Glomerular endothelial cell (primary cell): Measurements from ENCODE around the gene CMAS. TPM values are rescaled to one million over a fixed set of nuclear protein-coding genes. Genes with fewer than 3 reads are reported as not detected.
"Not testable (repeated sequence)": the region's sequence is repeated elsewhere in the genome, so short reads cannot be mapped to it uniquely, and the experiment has no call there.

Experiments used
- DNase-seq: peaks from one replicate; pipeline ENCODE4 v3.0.0-alpha.2; 2011; ENCODE audit warnings: low read depth, low spot score; ENCODE audit errors: extremely low read depth
- total RNA-seq: library from RNA; depleted of rRNA; stranded (reverse); fragments of >200 nt; gene quantifications from 2 replicates; pipeline ENCODE4 v1.2.3, GENCODE V29; 2015

CMAS gene
- total RNA-seq, result 32.7 and 46.5 TPM in 2 replicates

DNA sequence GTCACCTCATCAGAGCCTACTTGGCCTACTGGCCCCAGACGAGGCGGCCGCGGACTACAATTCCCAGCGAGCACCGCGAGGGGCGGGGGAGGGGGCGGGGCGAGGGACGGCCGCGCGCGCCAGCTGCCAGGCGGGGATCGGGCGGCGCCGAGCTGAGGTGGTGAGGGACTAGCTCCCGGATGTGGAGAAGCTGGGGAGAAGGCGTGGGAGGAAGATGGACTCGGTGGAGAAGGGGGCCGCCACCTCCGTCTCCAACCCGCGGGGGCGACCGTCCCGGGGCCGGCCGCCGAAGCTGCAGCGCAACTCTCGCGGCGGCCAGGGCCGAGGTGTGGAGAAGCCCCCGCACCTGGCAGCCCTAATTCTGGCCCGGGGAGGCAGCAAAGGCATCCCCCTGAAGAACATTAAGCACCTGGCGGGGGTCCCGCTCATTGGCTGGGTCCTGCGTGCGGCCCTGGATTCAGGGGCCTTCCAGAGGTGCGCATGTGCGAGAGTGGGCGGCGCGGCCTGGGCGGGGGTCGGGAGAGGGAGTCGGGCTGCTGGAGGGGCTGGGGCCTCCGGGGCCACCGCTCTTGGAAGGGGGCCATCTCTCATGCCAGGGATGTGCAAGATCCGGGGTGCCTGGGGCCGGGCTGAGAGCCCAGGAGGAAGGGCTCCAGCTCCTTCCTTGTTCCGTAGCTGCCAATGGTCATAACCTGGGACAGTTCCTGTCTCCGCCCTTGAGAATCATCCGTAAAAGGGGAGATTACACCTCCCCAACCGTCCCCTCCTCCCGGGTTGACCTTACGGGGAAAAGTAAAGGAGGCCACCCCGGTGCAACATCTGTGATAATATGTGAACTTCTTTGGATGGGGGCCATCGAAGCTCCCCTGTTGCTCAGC lies at the start of gene CMAS:
Gene CMAS (plus strand): TSS at position 129 of the 878 bp plus-strand sequence. CDS start 86 bp downstream, at position 215.
- no peak for DNase-seq

DNA sequence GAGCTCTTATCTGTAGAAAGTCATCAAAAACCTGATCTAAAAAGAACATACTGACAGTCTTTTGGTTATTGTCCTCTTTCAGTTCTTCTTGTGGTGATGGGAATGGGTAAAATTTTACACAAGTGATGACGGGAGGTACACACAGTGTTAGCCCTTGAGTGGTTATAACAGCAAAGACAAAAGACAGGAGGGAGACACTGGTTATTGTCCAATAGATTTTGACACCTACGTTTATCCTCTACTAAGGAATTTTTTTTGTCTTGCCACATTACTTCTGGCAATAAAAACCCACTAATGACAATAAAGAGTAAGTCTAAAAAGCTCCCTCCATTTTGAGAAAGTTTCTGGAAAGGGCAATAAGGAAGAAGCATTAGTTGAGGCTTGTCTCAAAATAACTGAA lies 47.7 kb upstream of the CMAS start:
- no peak for DNase-seq

DNA sequence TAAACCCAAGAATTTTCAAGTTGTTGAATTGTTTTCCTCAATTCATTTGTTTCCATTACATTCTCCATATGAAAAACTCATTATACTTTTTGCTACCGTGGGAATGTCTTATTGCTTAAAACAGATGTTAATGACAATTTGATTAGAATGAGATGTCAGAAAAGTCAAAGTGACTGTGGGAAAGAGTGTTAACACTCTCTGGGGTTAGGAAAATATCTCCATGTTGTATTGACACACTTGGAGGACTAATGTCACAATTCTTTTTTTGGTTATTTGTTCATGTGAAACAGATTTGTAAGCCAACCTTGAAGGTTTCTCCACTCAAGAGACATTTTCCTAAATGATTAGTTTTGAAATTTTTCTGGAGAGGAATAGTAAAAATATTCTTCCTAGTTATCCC lies 47.2 kb upstream of the CMAS start:
- no peak for DNase-seq

DNA sequence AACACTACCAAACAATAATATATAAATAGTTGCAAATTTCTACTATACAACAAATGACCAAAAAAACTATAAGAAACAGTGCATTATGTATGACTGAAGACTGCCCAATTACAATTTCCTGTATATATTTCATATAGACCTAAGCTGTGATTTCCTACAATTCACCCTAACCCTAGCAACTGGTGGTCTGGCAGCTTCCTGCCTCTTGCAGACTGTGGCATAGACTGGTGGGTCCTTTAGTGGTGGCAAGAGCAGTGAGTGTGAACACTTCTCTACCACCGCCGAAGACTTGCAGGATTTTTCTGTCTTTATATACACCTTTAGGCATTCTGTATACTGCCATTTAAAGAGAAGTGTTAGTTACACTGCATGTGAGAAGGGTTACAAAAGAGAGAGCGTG lies 43.6 kb upstream of the CMAS start:
- no peak for DNase-seq

DNA sequence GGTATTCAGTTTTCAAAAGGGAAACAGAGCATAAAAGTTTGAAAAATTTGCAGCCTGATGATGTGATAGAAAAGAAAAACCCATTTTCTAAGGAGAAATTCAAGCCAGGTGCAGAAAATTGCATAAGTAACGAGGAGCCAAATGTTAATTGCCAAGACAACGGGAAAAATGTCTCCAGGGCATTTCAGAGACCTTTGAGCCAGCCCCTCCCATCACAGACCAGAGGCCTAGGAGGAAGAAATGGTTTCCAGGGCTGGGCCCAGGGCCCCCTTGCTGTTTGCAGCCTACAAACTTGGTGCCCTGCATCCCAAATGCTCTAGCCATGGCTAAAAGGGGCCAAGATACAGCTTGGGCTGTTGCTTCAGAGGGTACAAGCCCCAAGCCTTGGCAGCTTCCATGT lies 38.2 kb upstream of the CMAS start:
- DNase-seq, result not testable (repeated sequence)

DNA sequence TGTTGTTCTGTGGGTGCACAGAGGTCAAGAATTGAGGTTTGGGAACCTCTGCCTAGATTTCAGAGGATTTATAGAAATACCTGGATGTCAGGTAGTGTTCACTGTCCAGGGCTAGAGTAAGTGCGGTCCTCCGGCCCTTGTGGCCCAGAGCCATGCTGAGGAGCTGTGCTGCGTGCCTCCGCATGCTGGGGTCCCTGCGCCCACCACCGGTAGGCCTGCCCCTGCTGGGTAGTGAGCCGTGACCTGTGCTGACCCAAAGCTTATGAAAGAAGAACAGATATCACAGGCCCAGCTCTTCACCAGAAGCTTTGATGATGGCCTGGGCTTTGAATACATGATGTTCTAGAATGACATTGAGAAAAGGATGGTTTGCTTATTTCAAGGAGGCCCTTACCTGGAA lies 37.8 kb upstream of the CMAS start:
- DNase-seq, result no peak

DNA sequence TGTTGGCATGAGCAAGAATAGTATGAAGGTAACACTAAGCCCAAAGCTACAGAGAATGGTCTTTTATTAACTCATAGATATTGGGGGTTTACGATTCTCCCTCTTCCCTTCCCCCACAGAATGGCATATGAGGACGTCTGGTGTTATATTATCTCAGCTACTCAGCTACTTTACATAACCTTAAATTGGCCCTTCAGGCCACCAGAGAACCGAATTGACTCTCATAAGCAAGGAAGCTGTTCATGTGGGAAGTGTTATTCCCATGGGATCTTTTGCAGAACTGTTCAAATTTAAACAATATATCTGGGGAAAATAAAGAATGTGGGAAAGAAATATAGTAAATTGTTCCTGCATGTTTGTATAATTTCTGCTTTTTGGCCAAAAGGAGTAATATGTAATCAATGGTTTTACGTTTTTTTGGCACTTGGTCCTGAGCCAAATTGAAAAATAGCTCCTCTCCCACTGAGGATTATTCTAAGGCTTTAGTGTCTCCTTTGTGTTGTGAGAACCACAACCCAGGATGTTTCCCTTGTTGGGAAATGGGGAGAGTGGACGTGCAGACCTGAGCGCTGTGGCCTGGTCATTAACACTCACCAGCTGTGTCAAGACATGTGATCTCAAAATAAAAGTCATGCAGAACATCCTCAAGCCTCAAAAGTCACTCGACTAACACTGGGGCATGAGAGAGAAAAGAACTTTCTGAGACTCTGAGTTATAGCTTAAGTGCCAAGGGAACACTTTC lies 31.8 kb upstream of the CMAS start:
- no peak for DNase-seq

DNA sequence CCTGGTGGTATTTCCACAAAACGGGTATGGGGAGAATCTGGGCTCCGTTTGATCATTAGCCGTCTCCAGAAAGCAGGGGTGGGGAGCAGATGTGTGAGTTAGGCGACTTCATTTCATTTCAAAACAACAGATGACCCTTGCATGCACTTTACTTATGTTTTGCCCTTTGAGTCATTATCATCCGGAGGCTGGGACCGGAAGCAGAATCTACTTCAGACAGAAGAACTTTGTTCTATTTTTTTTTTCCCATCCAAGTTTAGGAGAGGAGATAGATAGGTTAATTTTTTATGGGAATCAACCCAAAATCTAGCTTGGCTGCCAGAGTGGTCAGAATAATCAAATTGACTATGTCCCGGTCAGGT lies 31.3 kb upstream of the CMAS start:
- DNase-seq, result no peak

DNA sequence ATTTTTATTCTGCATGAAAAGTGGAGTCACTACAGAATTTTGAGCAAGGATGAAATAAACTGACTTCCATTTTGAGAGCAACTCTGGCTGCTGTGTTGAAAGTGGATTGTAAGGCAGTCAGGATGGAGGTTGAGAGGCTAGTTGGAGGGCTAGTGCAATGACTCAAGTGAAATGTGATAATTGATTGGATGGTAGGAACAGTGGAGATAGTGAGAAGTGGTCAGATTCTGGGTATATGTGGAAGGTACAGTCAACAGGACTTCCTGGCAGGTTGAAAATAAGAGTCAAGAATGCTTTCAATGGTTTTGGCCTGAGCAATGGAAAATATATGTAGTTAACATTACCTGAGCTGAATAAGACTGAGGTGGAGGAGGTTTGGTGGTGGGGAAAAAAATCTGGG lies 29.0 kb upstream of the CMAS start:
- no peak for DNase-seq

DNA sequence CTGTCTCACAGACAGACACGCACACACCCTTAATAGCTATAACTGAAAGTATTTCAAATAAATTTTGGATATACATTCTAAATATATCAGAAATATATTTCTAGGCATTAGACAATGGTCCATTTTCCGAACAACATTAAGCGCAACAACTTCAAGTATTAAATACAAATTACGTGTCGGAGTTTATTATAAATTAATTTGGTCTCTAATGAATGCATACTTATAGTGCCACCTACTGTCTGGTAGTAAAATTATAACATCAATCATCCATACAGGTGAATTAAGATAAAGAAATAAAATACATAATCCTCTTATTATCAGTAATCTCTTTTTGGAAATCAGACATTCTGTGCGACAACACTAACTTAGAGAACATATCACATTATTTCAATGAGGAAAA lies 27.2 kb upstream of the CMAS start:
- no peak for DNase-seq

DNA sequence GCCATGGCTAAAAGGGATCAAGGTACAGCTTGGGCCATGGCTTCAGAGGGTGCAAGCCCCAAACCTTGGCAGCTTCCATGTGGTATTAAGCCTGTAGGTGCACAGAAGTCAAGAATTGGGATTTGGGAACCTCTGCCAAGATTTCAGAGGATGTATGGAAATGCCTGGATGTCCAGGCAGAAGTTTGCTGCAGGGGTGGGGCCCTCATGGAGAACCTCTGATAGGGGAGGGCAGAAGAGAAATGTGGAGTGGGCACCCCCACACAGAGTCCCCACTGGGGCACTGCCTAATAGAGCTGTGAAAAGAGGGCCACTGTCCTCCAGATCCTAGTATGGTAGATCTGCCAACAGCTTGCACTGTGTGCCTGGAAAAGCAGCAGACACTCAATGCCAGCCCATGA lies 22.5 kb upstream of the CMAS start:
- not testable (repeated sequence) for DNase-seq

DNA sequence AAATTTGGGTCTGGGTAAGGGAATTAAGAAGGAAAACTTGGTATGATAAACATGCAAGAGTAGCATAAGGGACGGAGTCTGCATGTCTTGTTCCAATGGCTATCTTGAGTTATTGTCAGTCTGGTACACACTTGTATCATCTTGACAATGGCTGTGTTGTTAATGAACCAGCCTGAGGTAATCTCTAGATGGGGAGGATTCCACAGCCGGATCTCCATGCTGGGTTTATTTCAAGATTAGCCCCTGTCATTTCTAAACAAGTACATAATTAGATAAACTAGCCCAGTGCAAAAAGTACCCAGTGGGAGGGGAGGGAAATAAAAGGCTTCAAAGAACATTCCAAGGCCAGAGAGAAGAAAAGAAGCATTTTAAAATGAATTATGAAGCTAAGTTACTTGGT lies 16.5 kb upstream of the CMAS start:
- no peak for DNase-seq

DNA sequence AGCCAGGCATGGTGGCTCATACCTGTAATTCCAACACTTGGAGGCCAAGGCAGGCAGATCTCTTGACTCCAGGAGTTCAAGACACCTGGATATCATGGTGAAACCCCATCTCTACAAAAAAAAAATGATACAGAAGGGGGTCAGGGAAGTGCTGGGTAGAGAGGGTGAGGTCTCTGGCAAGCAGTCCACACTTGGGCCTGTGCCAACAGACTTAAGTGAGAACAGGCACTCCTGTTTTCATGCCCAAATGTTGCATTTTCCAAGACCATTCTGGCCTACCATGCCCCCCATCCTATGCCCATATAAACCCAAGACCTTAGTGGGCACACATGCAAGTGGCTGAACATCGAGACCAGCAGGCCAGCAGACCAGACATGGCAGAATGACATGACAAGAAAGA lies 16.0 kb upstream of the CMAS start:
- no peak for DNase-seq

DNA sequence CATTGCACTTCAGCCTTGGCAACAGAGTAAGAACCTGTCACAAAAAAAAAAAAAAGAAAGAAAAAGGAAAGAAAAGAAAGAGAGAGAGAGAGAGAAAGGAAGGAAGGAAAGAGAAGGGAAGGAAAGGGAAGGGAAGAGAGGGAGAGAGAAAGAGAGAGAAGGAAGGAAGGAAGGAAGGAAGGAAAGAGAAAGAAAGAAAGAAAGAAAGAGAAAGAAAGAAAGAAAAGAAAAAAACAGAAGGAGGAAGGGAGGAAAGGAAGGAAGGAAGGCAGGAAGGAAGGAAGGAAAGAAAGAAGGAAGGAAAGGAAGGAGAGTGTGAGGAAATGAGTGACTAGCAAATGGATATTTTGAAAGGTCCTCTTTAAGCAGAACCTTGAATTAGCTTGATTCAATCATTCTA lies 13.3 kb upstream of the CMAS start:
- DNase-seq, result no peak

DNA sequence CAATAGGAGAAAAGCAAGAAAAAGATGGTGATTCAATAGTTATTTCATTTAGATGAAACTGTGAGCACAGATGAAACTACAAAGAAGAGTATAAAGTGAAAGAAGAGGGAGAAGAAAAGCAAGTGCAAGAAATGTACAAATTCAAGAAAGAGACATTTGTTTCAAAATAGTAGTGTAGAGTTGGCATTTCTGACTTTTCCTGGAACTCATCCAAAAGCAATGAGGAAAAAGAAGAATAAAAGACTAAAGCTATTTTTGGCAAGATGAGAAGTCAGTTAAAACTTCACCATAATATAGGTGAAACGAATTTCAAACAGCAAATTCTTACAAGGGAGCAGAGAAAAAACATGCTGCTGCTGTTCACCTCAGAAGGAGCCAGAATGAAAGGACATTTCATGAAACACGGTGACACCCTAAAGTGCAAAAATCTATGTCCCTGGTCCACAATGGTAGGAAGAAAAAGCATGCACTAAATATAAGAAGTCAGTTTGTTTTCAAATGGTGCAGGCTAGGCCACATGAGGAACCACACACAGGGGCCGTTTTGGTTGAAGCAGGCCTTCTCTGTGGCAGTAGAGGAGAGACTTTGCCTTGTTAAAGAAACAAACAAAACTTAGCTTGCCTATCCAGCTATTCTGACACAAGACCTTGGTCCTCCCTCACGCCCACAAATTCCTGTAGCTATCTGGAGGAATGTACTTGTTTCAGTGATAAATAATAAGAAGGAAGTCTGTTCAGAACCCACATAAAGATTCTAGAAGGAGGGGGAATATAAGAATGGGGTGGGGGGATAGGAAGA lies 11.1 kb upstream of the CMAS start:
- DNase-seq, result no peak

DNA sequence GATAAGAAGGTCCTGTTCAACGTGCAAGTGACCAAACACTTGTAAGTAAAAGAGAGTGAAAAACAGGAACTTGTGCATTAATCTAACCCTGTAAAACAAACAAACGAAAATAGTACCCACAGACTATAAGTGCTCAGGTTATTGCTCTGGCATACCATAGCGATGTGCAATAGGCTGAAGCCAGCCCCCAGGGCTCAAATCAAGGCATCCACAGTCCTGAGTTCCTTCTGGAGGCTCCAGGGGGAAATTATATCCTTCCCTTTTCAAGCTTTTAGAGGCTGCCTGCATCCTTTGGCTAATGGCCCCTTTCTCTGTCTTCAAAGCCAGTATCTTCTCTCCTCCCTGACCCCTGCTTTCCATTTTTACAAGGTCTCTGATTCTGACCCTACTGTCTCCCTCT lies 8.1 kb upstream of the CMAS start:
- DNase-seq, result no peak

DNA sequence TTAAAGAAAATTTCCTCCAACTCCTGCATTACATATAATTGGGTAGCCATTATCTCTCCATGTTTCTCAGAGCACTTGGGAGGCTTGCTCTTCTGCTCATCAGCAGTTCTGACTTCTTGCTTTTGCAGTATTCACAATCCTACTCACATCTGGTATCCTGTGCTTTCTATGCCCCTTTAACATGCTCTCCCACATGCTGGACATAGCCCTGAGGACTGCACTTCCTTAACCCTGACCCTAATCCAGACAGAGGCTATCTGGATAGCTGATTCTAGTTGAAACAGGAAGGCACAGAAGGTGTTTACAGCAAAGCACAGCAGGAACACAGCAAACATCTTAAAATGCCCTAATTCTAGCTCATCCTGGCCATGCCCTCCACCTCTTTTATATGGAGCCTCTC lies 7.3 kb upstream of the CMAS start:
- no peak for DNase-seq

DNA sequence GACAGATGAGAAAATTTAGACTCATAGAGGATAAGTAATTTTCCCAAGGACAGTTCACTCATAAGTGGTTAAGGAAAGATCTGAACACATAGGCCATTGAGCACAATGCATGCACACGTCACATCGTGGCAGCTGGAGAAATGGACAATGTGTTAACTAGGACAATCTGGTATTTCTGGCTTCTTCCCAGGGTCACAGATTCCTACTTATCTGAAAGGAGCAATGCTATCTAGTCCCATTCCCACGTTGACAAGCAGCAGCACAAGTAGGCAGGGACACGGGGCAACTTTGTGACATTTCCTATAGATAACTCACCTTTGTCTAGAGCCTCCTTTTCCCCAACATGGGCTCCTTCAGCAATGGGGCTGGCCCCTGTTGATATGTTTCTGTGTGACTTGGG lies 6.7 kb upstream of the CMAS start:
- DNase-seq, result no peak

DNA sequence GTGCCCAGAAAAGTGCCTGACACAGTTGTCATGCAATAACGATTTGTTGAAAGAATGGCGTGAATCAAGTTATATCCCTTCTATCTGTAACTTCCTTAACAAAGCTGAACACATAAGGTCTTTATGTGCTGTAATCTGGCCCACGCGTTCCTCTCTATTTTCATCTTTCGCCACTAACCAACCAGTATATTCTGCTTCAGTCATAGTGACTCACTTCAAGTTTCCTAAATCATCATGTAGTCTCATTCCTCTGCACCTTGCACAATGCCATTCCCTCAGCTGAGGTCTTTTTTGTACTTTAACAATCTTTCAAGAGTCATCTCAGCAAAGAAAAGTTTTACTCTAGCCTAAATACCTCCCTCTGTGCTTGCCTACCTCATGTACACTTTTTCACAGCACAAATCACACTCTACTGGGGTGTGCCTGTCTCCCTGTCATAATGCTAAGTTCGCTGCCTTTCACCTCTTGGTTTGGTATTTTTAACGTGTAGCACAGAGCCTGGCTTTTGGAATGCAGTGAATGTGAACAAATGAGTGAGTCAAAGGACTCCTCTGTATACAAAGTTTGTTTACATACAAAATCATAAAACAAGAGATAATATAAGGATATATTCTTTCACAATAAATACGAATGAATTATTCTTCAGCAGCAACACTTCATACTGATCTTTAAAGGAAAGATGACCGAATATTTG lies 2.9 kb upstream of the CMAS start:
- no peak for DNase-seq

DNA sequence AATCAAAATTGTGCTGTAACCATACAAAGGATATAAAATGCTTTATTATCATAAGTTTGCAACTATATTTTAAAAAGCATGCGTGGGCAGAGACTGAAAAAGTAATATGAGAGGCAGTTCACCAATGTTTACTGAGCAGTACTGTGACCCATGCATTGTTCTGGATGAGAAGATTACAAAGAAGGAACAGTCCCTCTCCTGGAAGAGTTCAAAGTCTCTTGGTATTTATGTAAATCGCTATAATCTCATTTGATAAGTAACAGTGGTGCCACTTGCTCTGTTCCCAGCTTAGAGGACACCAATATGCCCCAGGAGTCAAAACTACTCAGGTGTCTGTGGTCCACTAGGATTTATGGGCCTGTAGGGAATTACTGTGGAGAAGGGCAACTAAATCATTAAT lies 2.1 kb upstream of the CMAS start:
- no peak for DNase-seq

DNA sequence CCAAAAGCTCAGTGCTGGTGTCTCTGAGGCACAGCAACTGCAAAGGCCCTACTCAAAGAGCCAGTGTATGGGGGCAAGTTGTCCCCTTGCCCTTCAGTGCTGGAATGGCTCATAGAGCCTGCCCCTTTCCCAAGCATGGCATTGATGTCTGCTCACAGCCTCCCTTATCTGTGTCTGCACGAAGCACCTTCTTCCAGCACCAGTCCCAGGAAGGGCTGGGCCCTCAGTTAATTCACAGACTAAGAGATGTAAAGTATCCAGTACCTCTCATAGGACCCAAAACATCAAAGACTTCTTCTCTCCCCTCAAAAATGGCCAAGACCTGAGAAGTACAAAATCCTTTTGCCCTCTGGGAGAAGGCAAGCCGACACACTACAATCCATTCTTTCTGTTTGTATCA lies 1.6 kb upstream of the CMAS start:
- DNase-seq, result no peak
